GM23248 (cell line): ENCODE results near the gene ZNF200. TPM values are rescaled to one million over a fixed set of nuclear protein-coding genes. Genes with fewer than 3 reads are reported as not detected.
"Not testable (repeated sequence)": the region's sequence is repeated elsewhere in the genome, so short reads cannot be mapped to it uniquely, and the experiment has no call there.

ENCODE experiments used
- DNase-seq: peaks from one replicate; pipeline ENCODE4 v3.0.0-alpha.2; 2015
- H2AFZ ChIP-seq: fragments of 200-600 bp; sonication (generic); 2 replicates; pipeline ENCODE4 v1.6.1; 2016; ENCODE audit warnings: antibody characterized with exemption
- H3F3A ChIP-seq: fragments of 200-600 bp; sonication (generic); 2 replicates; pipeline ENCODE4 v1.6.1; 2016; ENCODE audit warnings: mild to moderate bottlenecking, antibody characterized with exemption, mixed run types; ENCODE audit not compliant: insufficient read depth
- H3K27ac ChIP-seq: fragments of 200-600 bp; sonication (generic); 2 replicates; pipeline ENCODE4 v1.5.1; 2016; ENCODE audit warnings: mild to moderate bottlenecking
- H3K27me3 ChIP-seq: fragments of 200-600 bp; sonication (generic); replicated peaks from 2 replicates; pipeline ENCODE4 v1.6.1; 2016; ENCODE audit warnings: mild to moderate bottlenecking; ENCODE audit not compliant: insufficient read depth
- H3K36me3 ChIP-seq: fragments of 200-600 bp; sonication (generic); 2 replicates; pipeline ENCODE4 v1.6.1; 2016; ENCODE audit warnings: low read depth, mild to moderate bottlenecking
- H3K4me1 ChIP-seq: fragments of 200-600 bp; sonication (generic); 2 replicates; pipeline ENCODE4 v1.6.1; 2016; ENCODE audit warnings: mild to moderate bottlenecking; ENCODE audit not compliant: insufficient read depth
- H3K4me2 ChIP-seq: fragments of 200-600 bp; sonication (generic); one replicate; pipeline ENCODE4 v1.6.1; 2016; ENCODE audit warnings: mild to moderate bottlenecking; ENCODE audit not compliant: unreplicated experiment
- H3K4me3 ChIP-seq: fragments of 200-600 bp; sonication (generic); 2 replicates; pipeline ENCODE4 v1.5.1; 2016; ENCODE audit warnings: mild to moderate bottlenecking
- H3K79me2 ChIP-seq: fragments of 200-600 bp; sonication (generic); 2 replicates; pipeline ENCODE4 v1.6.1; 2016; ENCODE audit warnings: mild to moderate bottlenecking; ENCODE audit not compliant: insufficient read depth
- H3K9ac ChIP-seq: fragments of 200-600 bp; sonication (generic); 2 replicates; pipeline ENCODE4 v1.6.1; 2016; ENCODE audit warnings: mild to moderate bottlenecking
- H3K9me2 ChIP-seq: fragments of 200-600 bp; sonication (generic); 2 replicates; pipeline ENCODE4 v1.6.1; 2016; ENCODE audit warnings: mixed run types, mild to moderate bottlenecking, moderate library complexity; ENCODE audit not compliant: insufficient read depth
- H3K9me3 ChIP-seq: fragments of 200-600 bp; sonication (generic); one replicate; pipeline ENCODE4 v1.6.1; 2017; ENCODE audit warnings: low read depth
- H4K20me1 ChIP-seq: fragments of 200-600 bp; sonication (generic); 2 replicates; pipeline ENCODE4 v1.6.0; 2016; ENCODE audit not compliant: insufficient read depth
- EZH2 ChIP-seq: fragments of 200-600 bp; sonication (generic); IDR thresholded peaks from 2 replicates; pipeline ENCODE4 v1.6.1; 2018; ENCODE audit warnings: antibody characterized with exemption, mild to moderate bottlenecking; ENCODE audit not compliant: insufficient read depth, poor library complexity, severe bottlenecking
- EZH2phosphoT487 ChIP-seq: fragments of 200-600 bp; sonication (generic); IDR thresholded peaks from 2 replicates; pipeline ENCODE4 v1.6.1; 2018; ENCODE audit warnings: antibody characterized with exemption, moderate library complexity, mild to moderate bottlenecking, low read depth; ENCODE audit not compliant: insufficient read depth
- WGBS, 2 experiments: methylation state at CpG; one replicate each; pipeline ENCODE4 v1.1.6; 2015 to 2017; ENCODE audit warnings: low lambda C conversion rate in 2 of 2, low coverage in 1 of 2; ENCODE audit errors: missing lambda C conversion rate in 2 of 2; 5-methylcytosine and 5-hydroxymethylcytosine counted together
- in situ Hi-C: fragments of 300-500 bp; cut with MboI; formaldehyde crosslinking; loops from 2 replicates; pipeline ENCODE4 v1.15.0; 2020
- polyA plus RNA-seq: library from polyadenylated mRNA; unstranded; fragments of >200 nt; fragmentation: Nextera tagmentation; extraction: Ambion mirVana; gene quantifications from 2 replicates; pipeline ENCODE4 v1.2.1, GENCODE V29; 2016
- total RNA-seq: library from RNA; depleted of rRNA; stranded (reverse); fragments of >200 nt; shearing (Covaris generic); gene quantifications from 2 replicates; pipeline ENCODE4 v1.2.3, GENCODE V29; 2014

ZNF200 gene
- total and polyA plus RNA-seq, 2 experiments from 2014 or later: 7.8 to 10.3 TPM

- in situ Hi-C loops: no loop called here
These were observed 19.9 kb downstream of the ZNF200 start for GRCh38 chr16:3214904-3215600.

DNA sequence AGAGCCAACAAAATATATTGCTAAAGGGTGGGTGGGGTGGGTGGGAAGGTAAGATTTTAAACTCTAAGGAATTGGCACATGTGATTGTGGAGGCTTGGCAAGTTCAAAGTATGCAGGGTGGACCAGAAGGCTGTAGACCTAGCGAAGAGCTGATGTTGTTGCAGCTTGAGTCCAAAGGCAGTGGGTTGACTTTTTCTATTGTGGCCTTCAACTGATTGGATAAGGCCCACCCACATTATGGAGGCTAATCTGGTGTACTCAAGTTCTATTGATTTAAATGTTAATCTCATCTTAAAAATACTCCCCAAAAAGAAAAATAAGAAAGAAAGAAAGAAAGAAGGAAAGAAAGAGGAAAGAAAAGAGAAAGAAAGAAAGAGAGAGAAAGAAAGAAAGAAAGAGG is 22.4 kb downstream of the ZNF200 start:
- H3F3A ChIP-seq: no peaks in the 10 kb centered on the region
- H3K4me1 ChIP-seq: no peaks in the 10 kb centered on the region
- H3K9me2 ChIP-seq: no peaks in the 10 kb centered on the region
- H3K36me3 ChIP-seq: no peaks in the 10 kb centered on the region
- in situ Hi-C loops: no loop called here
- TF ChIP-seq EZH2: no peak
- TF ChIP-seq EZH2phosphoT487: no peak
- H4K20me1 ChIP-seq: no peaks in the 10 kb centered on the region
- no peaks in the 10 kb centered on the region for H3K9me3 ChIP-seq
- 0 to 14% methylated on average over 1 of the region's 1 CpG for WGBS, 2 experiments
- no peaks in the 10 kb centered on the region for H3K79me2 ChIP-seq
- H3K27ac ChIP-seq: no peak overlapping the region
- DNase-seq: no peak
- H3K4me3 ChIP-seq: no peak overlapping the region
- no peak overlapping the region for H3K4me2 ChIP-seq
- no peak overlapping the region for H3K9ac ChIP-seq
- H2AFZ ChIP-seq: no peak overlapping the region
- H3K27me3 ChIP-seq: no peaks in the 10 kb centered on the region

More at GRCh38 chr16:3214904-3215600, 19.9 kb downstream of the ZNF200 start:
- no peaks in the 10 kb centered on the region for H3K36me3 ChIP-seq
- no peak overlapping the region for H3K27ac ChIP-seq
- no peaks in the 10 kb centered on the region for H3K9me2 ChIP-seq
- no peaks in the 10 kb centered on the region for H3F3A ChIP-seq
- H2AFZ ChIP-seq: no peak overlapping the region
- H3K4me3 ChIP-seq: no peak overlapping the region
- H4K20me1 ChIP-seq: no peaks in the 10 kb centered on the region
- 45 to 49% methylated on average over 7 of the region's 7 CpGs for WGBS, 2 experiments
- H3K9ac ChIP-seq: no peak overlapping the region
- H3K27me3 ChIP-seq: no peaks in the 10 kb centered on the region
- no peak for DNase-seq
- no peaks in the 10 kb centered on the region for H3K79me2 ChIP-seq
- H3K4me1 ChIP-seq: no peaks in the 10 kb centered on the region
- no peak overlapping the region for H3K4me2 ChIP-seq
- TF ChIP-seq EZH2phosphoT487 (no peak), EZH2 (no peak)
- H3K9me3 ChIP-seq: no peaks in the 10 kb centered on the region

- Histone ChIP-seq H2AFZ (no peak overlapping the region), H3K4me1 (no peaks in the 10 kb centered on the region), H3K27ac (no peak overlapping the region), H3K9me2 (no peaks in the 10 kb centered on the region), H4K20me1 (no peaks in the 10 kb centered on the region), H3K9me3 (no peaks in the 10 kb centered on the region), H3K4me2 (no peak overlapping the region), H3F3A (no peaks in the 10 kb centered on the region), H3K27me3 (no peaks in the 10 kb centered on the region), H3K79me2 (no peaks in the 10 kb centered on the region), H3K4me3 (no peak overlapping the region), H3K9ac (no peak overlapping the region), H3K36me3 (no peaks in the 10 kb centered on the region)
- TF ChIP-seq EZH2: no peak
- in situ Hi-C loops: no loop called here
- 66 to 83% methylated on average over 3 of the region's 3 CpGs for WGBS, 2 experiments
- DNase-seq: no peak
These were observed 23.0 kb downstream of the ZNF200 start for GRCh38 chr16:3212006-3212405.

GRCh38 chr16:3207086-3207953 is 27.6 kb downstream of the ZNF200 start:
- H3K79me2 ChIP-seq: no peaks in the 10 kb centered on the region
- no peak overlapping the region for H2AFZ ChIP-seq
- no peaks in the 10 kb centered on the region for H4K20me1 ChIP-seq
- no peaks in the 10 kb centered on the region for H3K27me3 ChIP-seq
- no peaks in the 10 kb centered on the region for H3K9me2 ChIP-seq
- no peak for DNase-seq
- no peaks in the 10 kb centered on the region for H3K4me1 ChIP-seq
- in situ Hi-C loops: no loop called here
- H3K27ac ChIP-seq: no peak overlapping the region
- TF ChIP-seq EZH2phosphoT487 (no peak), EZH2 (no peak)
- no peak overlapping the region for H3K9ac ChIP-seq
- H3K4me3 ChIP-seq: no peak overlapping the region
- no peaks in the 10 kb centered on the region for H3F3A ChIP-seq
- H3K9me3 ChIP-seq: no peaks in the 10 kb centered on the region
- no peak overlapping the region for H3K4me2 ChIP-seq
- WGBS, 2 experiments: 51 to 55% methylated on average over 16 to 19 of the region's 19 CpGs
- H3K36me3 ChIP-seq: no peaks in the 10 kb centered on the region

DNA sequence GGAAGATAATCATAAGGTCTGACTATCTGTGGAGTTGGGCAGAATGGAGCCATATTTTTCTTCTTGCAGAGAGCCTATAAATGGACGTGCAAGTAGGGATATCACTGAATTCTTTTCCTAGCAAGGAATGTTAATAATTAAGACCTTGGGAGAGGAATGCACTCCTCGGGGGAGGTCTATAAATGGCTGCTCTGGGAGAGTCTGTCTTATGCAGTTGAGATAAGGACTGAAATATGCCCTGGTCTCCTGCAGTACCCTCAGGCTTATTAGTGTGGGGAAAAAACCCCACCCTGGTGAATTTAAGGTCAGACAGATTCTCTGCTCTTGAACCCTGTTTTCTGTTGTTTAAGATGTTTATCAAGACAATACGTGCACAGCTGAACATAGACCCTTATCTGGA is 29.0 kb downstream of the ZNF200 start:
- H3K27ac ChIP-seq, H2AFZ ChIP-seq, H3K4me2 ChIP-seq, H4K20me1 ChIP-seq, H3K4me3 ChIP-seq, in situ Hi-C loops, H3K79me2 ChIP-seq, H3K27me3 ChIP-seq, H3F3A ChIP-seq, H3K9ac ChIP-seq, DNase-seq, H3K9me2 ChIP-seq, H3K4me1 ChIP-seq, H3K36me3 ChIP-seq, H3K9me3 ChIP-seq: not testable (repeated sequence)
- 23 to 28% methylated on average over 3 of the region's 3 CpGs for WGBS, 2 experiments
